Measurements from ENCODE around the gene ST3GAL5. TPM values are rescaled to one million over a fixed set of nuclear protein-coding genes. Genes with fewer than 3 reads are reported as not detected.
A peak's percentile ranks its signal among the peaks of the same experiment; 100 is the strongest.

The ST3GAL5 gene
- total RNA-seq, 1 experiment from 2014 or later: 3.8 TPM

GRCh38 chr2:85828725-85829124 is 60.1 kb downstream of the ST3GAL5 start:
- H3K4me3 Mint-ChIP-seq (ENCODE audit: low read depth, unreplicated experiment): no peak overlapping the region
- peaks cover 18% of the 10 kb centered on the region for H3K4me1 Mint-ChIP-seq (ENCODE audit: low read depth, unreplicated experiment)
- intact Hi-C loops (cut with micrococcal nuclease; ENCODE audit: unreplicated experiment): loop anchor here (10.0 kb wide), 1 partner anchor 546 kb away; no protein-coding TSS in a partner anchor
- TF ChIP-seq CTCF (IDR thresholded peaks at IDR 0.05; ENCODE audit: unreplicated experiment): no peak
- no peaks in the 10 kb centered on the region for H3K36me3 Mint-ChIP-seq (ENCODE audit: insufficient read depth, unreplicated experiment)
- CTCF ChIA-PET: interaction anchor here (0.5 to 3.4 kb wide), 2 partner anchors 54 to 250 kb away, joined by 6 to 42 read pairs; no protein-coding TSS in a partner anchor
- no peaks in the 10 kb centered on the region for H3K9me3 Mint-ChIP-seq (ENCODE audit: low read depth, unreplicated experiment)
- DNase-seq: no peak
- no TSS peak for BruUV-seq (replicated peaks)
- H3K27ac Mint-ChIP-seq (ENCODE audit: unreplicated experiment): no peak overlapping the region
- H3K27me3 Mint-ChIP-seq (ENCODE audit: unreplicated experiment): peaks cover 24% of the 10 kb centered on the region

GRCh38 chr2:85827879-85828569 is 60.8 kb downstream of the ST3GAL5 start:
- H3K36me3 Mint-ChIP-seq (ENCODE audit: insufficient read depth, unreplicated experiment): no peaks in the 10 kb centered on the region
- DNase-seq: no peak
- H3K4me1 Mint-ChIP-seq (ENCODE audit: low read depth, unreplicated experiment): peaks cover 18% of the 10 kb centered on the region
- no peak for TF ChIP-seq CTCF (IDR thresholded peaks at IDR 0.05; ENCODE audit: unreplicated experiment)
- H3K27me3 Mint-ChIP-seq (ENCODE audit: unreplicated experiment): peaks cover 17% of the 10 kb centered on the region
- no peak overlapping the region for H3K27ac Mint-ChIP-seq (ENCODE audit: unreplicated experiment)
- CTCF ChIA-PET: interaction anchor here (0.5 to 3.4 kb wide), 16 partner anchors 10 to 375 kb away, joined by 3 to 42 read pairs (median 3); partner anchors contain the start of genes POLR1A, PTCD3 and ST3GAL5
- peak overlapping the region; percentile 12 for H3K4me3 Mint-ChIP-seq (ENCODE audit: low read depth, unreplicated experiment)
- BruUV-seq (replicated peaks): no TSS peak
- intact Hi-C loops (cut with micrococcal nuclease; ENCODE audit: unreplicated experiment): loop anchor here (1.0 to 10.0 kb wide), 3 partner anchors 191 to 547 kb away; no protein-coding TSS in a partner anchor
- H3K9me3 Mint-ChIP-seq (ENCODE audit: low read depth, unreplicated experiment): no peaks in the 10 kb centered on the region

GRCh38 chr2:85826990-85827878 is 61.6 kb downstream of the ST3GAL5 start:
- H3K4me1 Mint-ChIP-seq (ENCODE audit: low read depth, unreplicated experiment): peaks cover 18% of the 10 kb centered on the region
- H3K36me3 Mint-ChIP-seq (ENCODE audit: insufficient read depth, unreplicated experiment): no peaks in the 10 kb centered on the region
- H3K4me3 Mint-ChIP-seq (ENCODE audit: low read depth, unreplicated experiment): peak overlapping the region; percentile 12
- DNase-seq: peak; percentile 80
- CTCF ChIA-PET: interaction anchor here (0.5 to 3.4 kb wide), 17 partner anchors 9 to 375 kb away, joined by 3 to 42 read pairs (median 3); partner anchors contain the start of genes POLR1A, PTCD3 and ST3GAL5
- intact Hi-C loops (cut with micrococcal nuclease; ENCODE audit: unreplicated experiment): loop anchor here (1.0 to 10.0 kb wide), 3 partner anchors 192 to 548 kb away; no protein-coding TSS in a partner anchor
- peak; percentile 74 for TF ChIP-seq CTCF (IDR thresholded peaks at IDR 0.05; ENCODE audit: unreplicated experiment)
- H3K27me3 Mint-ChIP-seq (ENCODE audit: unreplicated experiment): peaks cover 15% of the 10 kb centered on the region
- BruUV-seq (replicated peaks): no TSS peak
- H3K9me3 Mint-ChIP-seq (ENCODE audit: low read depth, unreplicated experiment): no peaks in the 10 kb centered on the region
- no peak overlapping the region for H3K27ac Mint-ChIP-seq (ENCODE audit: unreplicated experiment)

GRCh38 chr2:85823951-85824350 is 64.8 kb downstream of the ST3GAL5 start:
- H3K36me3 Mint-ChIP-seq (ENCODE audit: insufficient read depth, unreplicated experiment): no peaks in the 10 kb centered on the region
- no peak for TF ChIP-seq CTCF (IDR thresholded peaks at IDR 0.05; ENCODE audit: unreplicated experiment)
- peaks cover 42% of the 10 kb centered on the region for H3K27me3 Mint-ChIP-seq (ENCODE audit: unreplicated experiment)
- H3K9me3 Mint-ChIP-seq (ENCODE audit: low read depth, unreplicated experiment): no peaks in the 10 kb centered on the region
- H3K4me3 Mint-ChIP-seq (ENCODE audit: low read depth, unreplicated experiment): no peak overlapping the region
- no TSS peak for BruUV-seq (replicated peaks)
- CTCF ChIA-PET: interaction anchor here (0.9 to 1.4 kb wide), 2 partner anchors 95 to 256 kb away, joined by 3 to 4 read pairs; no protein-coding TSS in a partner anchor
- no peak overlapping the region for H3K27ac Mint-ChIP-seq (ENCODE audit: unreplicated experiment)
- intact Hi-C loops (cut with micrococcal nuclease; ENCODE audit: unreplicated experiment): loop anchor here (10.0 kb wide), 1 partner anchor 551 kb away; no protein-coding TSS in a partner anchor
- H3K4me1 Mint-ChIP-seq (ENCODE audit: low read depth, unreplicated experiment): peaks cover 18% of the 10 kb centered on the region
- no peak for DNase-seq
